Osteocyte (in vitro differentiated cells): Measurements from ENCODE around the gene CHST11. TPM values are rescaled to one million over a fixed set of nuclear protein-coding genes. Genes with fewer than 3 reads are reported as not detected.

Source experiments
- DNase-seq: peaks from one replicate; pipeline ENCODE4 v3.0.0; 2021; ENCODE audit warnings: mixed read lengths; ENCODE audit not compliant: unreplicated experiment; ENCODE audit errors: extremely low spot score
- H3K27ac Mint-ChIP-seq: one replicate; pipeline ENCODE4 v1.8.0; 2021; ENCODE audit warnings: mild to moderate bottlenecking, mixed read lengths; ENCODE audit not compliant: unreplicated experiment
- H3K27me3 Mint-ChIP-seq: one replicate; pipeline ENCODE4 v1.8.0; 2021; ENCODE audit warnings: mixed read lengths; ENCODE audit not compliant: unreplicated experiment
- H3K36me3 Mint-ChIP-seq: one replicate; pipeline ENCODE4 v1.8.0; 2021; ENCODE audit warnings: mixed read lengths; ENCODE audit not compliant: unreplicated experiment
- H3K4me1 Mint-ChIP-seq: one replicate; pipeline ENCODE4 v1.8.0; 2021; ENCODE audit warnings: mixed read lengths; ENCODE audit not compliant: unreplicated experiment
- H3K4me3 Mint-ChIP-seq: one replicate; pipeline ENCODE4 v1.8.0; 2021; ENCODE audit warnings: mild to moderate bottlenecking, moderate library complexity, mixed read lengths; ENCODE audit not compliant: unreplicated experiment
- H3K9me3 Mint-ChIP-seq: one replicate; pipeline ENCODE4 v1.8.0; 2021; ENCODE audit warnings: mixed read lengths; ENCODE audit not compliant: unreplicated experiment
- CTCF ChIP-seq: fragments of 200-600 bp; sonication (generic); IDR thresholded peaks from 2 replicates; pipeline ENCODE4 v1.5.0; 2021; ENCODE audit warnings: antibody characterized with exemption, mild to moderate bottlenecking, moderate library complexity
- total RNA-seq: library from RNA; stranded (reverse); gene quantifications from 2 replicates; pipeline ENCODE4 v1.2.1, GENCODE V29; 2021

Gene CHST11
- total RNA-seq, 1 donor from 2014 or later, result 7.5 TPM

DNA sequence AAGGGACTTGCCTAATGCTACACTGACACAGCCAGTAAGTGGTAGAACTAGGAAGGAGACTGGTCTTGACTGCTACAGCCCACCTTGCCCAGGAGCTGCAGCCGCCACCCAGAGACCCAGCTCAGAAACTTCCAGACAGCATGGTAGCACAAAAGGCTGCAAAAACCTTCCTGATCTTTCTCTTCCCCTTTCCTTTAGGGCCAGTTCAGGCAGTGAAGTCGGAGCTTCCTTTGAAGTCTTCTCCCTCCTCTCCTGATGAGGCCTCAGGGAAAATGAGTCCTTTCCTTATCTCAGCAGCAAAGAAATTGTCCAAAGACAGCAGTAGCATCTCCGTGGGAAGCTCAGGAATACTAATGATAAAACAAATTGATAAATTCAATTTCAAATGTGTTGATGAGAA is 21.0 kb upstream of the CHST11 start:
- Mint-ChIP-seq H3K4me3 (no peak overlapping the region), H3K9me3 (no peaks in the 10 kb centered on the region), H3K4me1 (no peaks in the 10 kb centered on the region), H3K27me3 (peaks cover 37% of the 10 kb centered on the region), H3K27ac (no peak overlapping the region), H3K36me3 (no peaks in the 10 kb centered on the region)
- no peak for DNase-seq
- TF ChIP-seq CTCF, result no peak

- H3K4me3 Mint-ChIP-seq, result no peak overlapping the region
- no peak overlapping the region for H3K27ac Mint-ChIP-seq
- DNase-seq, result no peak
- peaks cover 30% of the 10 kb centered on the region for H3K27me3 Mint-ChIP-seq
- no peaks in the 10 kb centered on the region for H3K9me3 Mint-ChIP-seq
- no peaks in the 10 kb centered on the region for H3K4me1 Mint-ChIP-seq
- no peak for TF ChIP-seq CTCF
- H3K36me3 Mint-ChIP-seq, result no peaks in the 10 kb centered on the region
Observed at GRCh38 chr12:104436790-104437189, 20.0 kb upstream of the CHST11 start.

DNA sequence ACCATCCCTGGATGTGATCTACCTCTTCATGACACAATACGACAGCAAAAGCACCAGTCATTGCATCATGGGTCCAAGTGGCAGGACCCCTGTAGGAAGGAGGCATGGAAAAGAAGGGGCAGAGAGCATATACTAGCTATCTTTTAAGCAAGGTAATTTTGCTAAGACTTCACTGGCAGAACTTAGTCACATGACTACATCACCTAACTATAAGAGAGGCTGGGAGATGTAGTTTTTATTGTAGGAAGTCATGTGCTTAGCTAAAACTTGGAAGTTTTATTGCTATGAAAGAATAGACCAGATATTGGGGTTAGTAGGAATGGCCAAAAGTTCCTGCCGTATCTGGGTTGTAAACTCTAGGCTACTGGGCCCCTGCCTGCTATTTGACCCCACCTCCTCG is 18.6 kb upstream of the CHST11 start:
- TF ChIP-seq CTCF, result no peak
- Mint-ChIP-seq H3K27me3 (peaks cover 20% of the 10 kb centered on the region), H3K27ac (no peak overlapping the region), H3K4me3 (no peak overlapping the region), H3K9me3 (no peaks in the 10 kb centered on the region), H3K4me1 (no peaks in the 10 kb centered on the region), H3K36me3 (no peaks in the 10 kb centered on the region)
- no peak for DNase-seq

- H3K27me3 Mint-ChIP-seq, result peaks cover 23% of the 10 kb centered on the region
- no peaks in the 10 kb centered on the region for H3K36me3 Mint-ChIP-seq
Observed at GRCh38 chr12:104439137-104439536, 17.6 kb upstream of the CHST11 start.

GRCh38 chr12:104443008-104443407 is 13.7 kb upstream of the CHST11 start:
- no peak for DNase-seq
- H3K27me3 Mint-ChIP-seq, result peaks cover 12% of the 10 kb centered on the region
- H3K27ac Mint-ChIP-seq, result no peak overlapping the region
- no peaks in the 10 kb centered on the region for H3K4me1 Mint-ChIP-seq
- H3K36me3 Mint-ChIP-seq, result no peaks in the 10 kb centered on the region
- no peak overlapping the region for H3K4me3 Mint-ChIP-seq
- H3K9me3 Mint-ChIP-seq, result no peaks in the 10 kb centered on the region
- no peak for TF ChIP-seq CTCF

More at GRCh38 chr12:104439137-104439536, 17.6 kb upstream of the CHST11 start:
- Mint-ChIP-seq H3K27ac (no peak overlapping the region), H3K4me1 (no peaks in the 10 kb centered on the region), H3K4me3 (no peak overlapping the region), H3K9me3 (no peaks in the 10 kb centered on the region)
- TF ChIP-seq CTCF, result no peak
- no peak for DNase-seq
